ENCODE data around the gene TMEM131. TPM values are rescaled to one million over a fixed set of nuclear protein-coding genes. Genes with fewer than 3 reads are reported as not detected.
"Not testable (repeated sequence)": the region's sequence is repeated elsewhere in the genome, so short reads cannot be mapped to it uniquely, and the experiment has no call there.

The TMEM131 gene
- total RNA-seq, 1 donor from 2014 or later = 11.7 TPM

GRCh38 chr2:98022067-98022466 is 26.3 kb upstream of the TMEM131 start:
- not testable (repeated sequence) for DNase-seq (ENCODE audit: low read depth in 2 of 2)

GRCh38 chr2:98020992-98021713 is 25.4 kb upstream of the TMEM131 start:
- DNase-seq (ENCODE audit: low read depth in 2 of 2) = no peak

DNA sequence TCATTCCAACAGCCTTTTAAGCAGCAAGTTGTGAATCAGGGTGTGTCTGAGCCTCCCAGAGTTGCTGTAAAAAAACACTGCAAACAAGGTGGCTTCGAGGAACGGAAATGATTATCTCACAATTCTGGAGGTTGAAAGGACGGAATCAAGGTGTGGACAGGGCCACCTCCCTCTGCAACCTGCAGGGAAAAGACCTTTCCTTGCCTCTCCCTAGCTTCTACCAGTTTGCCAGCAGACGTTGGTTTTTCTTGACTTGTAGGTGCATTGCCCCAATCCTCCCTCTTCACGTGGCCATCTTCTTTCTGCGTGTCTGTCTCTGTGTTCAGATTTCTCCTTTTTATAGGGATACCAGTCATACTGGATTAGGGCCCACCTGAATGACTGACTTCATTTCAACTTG is 24.8 kb upstream of the TMEM131 start:
- DNase-seq (ENCODE audit: low read depth in 2 of 2) = no peak

- DNase-seq (ENCODE audit: low read depth in 2 of 2) = no peak
Measured at GRCh38 chr2:98016908-98017670, 21.3 kb upstream of the TMEM131 start.

DNA sequence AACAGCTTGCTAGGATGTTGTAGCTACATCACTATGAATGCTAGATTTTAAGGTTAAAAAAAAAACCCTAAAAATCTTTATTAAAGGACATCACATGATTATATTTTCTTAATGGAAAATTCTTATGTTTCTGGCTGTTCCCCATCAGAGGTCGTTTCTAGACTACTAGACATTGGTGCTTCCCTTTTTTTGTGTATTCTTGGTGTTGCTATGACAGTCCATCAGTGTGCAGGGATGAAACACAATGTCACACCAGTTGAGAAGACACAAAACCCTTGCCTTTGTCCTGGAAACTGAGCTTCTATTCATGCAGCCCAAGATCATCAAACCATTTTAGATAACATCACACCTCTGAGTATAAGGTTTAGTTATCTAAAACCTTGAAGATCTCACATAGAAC is 19.9 kb upstream of the TMEM131 start:
- DNase-seq (ENCODE audit: low read depth in 2 of 2) = no peak

- DNase-seq (ENCODE audit: low read depth in 2 of 2) = no peak
Measured at GRCh38 chr2:98014379-98014778, 18.6 kb upstream of the TMEM131 start.

- no peak for DNase-seq (ENCODE audit: low read depth in 2 of 2)
Measured at GRCh38 chr2:98013407-98014042, 17.8 kb upstream of the TMEM131 start.

GRCh38 chr2:98012561-98012991 is 16.8 kb upstream of the TMEM131 start:
- no peak for DNase-seq (ENCODE audit: low read depth in 2 of 2)

DNA sequence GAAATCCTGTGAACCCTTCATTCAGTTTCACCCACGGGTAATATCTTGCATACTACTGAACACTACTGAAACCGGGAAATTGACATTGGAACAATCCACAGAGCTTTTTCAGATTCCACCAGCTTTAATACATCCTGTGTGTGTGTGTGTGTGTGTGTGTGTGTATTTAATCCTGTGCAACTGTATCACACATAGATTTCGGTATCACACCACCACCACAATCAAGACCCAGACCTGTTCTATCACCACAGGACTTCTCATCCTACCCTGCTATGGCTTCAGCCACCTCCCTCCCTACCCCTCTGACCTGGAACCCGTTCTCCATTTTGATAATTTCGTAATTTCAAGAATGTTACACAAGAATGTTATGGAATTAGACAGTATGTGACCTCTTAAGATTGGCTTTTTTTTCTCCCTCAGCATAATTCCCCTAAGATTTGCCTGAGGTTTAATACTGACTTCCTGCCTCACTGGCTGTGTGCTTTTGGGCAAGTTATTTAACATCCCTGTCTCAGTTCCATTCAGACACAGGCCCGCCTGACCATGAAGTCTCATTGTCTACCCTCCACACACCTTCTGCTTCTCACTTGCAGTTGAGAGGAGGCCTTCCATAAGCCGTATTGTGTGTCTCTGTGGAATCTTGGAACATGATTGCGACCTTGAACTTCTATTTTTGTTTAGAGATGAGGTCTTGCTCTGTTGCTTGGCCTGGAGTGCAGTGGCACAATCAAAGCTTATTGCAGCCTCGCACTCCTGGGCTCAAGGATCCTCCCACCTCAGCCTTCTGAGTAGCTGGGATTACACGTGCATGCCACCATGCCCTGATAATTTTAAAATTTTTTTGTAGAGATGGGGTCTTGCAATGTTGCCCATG is 14.4 kb upstream of the TMEM131 start:
- DNase-seq (ENCODE audit: low read depth in 2 of 2) = no peak

DNA sequence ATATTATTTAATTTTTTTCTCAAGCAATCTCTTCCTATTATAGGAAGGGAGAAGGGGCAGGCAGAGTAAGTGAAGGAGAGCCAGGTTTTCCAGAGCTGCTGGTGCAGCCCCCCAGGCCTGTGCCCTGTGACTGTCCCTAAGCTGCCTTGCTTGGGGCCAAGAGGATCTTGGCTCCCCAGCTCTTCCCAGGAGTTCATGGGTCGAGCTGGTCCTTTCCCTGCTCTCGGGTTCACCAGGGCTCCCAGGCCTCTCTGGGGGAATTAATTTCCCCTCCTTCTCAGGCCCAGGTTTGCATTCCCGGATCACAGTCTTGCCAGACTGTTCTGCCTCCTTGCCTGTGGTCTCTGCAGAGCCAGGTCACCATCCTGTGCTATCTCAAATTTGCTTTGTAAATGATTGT is 12.7 kb upstream of the TMEM131 start:
- DNase-seq (ENCODE audit: low read depth in 2 of 2) = no peak

DNA sequence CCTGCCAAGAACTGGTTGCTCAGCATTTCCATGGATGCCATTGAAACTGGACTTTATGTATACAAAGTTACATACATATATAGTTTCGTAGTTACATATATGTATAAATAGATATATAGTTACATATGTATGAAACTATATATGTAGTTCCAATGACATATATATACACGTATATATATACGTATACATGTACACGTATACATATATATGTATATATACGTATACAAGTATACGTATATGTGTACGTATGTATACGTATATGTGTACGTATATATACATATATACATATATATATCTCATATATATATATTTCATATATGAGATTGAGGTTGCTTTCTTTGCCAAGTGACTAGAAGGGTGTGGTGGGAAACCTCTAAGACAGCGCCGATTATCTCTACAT is 10.6 kb upstream of the TMEM131 start:
- no peak for DNase-seq (ENCODE audit: low read depth in 2 of 2)

DNA sequence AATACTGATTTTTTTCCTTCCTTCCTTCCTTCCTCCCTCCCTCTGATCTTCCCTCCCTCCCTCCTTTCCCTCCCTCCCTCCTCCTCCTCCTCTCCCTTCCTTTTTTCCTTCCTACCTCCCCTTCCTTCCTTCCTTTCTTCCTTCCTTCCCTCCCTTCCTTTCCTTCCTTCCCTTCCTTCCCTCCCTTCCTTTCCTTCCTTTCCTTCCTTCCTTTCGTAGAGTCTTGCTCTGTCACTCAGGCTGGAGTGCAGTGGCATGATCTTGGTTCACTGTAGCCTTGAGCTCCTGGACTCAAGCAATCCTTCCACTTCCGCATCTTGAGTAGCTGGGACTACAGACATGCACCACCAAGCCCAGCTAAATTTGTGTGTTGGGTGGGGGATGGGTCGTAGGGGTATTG is 8.9 kb upstream of the TMEM131 start:
- no peak for DNase-seq (ENCODE audit: low read depth in 2 of 2)

GRCh38 chr2:98004047-98004446 is 8.3 kb upstream of the TMEM131 start:
- DNase-seq (ENCODE audit: low read depth in 2 of 2) = no peak

DNA sequence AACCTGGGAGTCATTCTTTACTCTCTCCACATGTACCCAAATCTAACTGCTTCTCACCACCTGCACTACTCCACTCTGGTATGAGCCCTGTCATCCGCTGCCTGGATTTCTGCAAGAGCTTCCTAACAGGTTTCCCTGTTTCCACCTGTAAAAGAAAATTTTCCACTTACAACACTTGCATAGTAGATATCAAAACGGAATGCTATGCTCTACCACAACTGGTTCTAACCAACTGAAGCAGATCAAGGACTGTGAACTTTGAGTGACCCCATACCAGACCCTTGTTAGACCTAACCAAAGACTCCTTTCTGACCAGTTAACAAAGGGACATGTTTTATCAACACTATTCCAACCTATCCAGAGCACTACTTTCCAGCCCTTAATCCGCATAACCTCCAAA is 3.8 kb upstream of the TMEM131 start:
- no peak for DNase-seq (ENCODE audit: low read depth in 2 of 2)

GRCh38 chr2:97998431-97999005 is 2.8 kb upstream of the TMEM131 start:
- no peak for DNase-seq (ENCODE audit: low read depth in 2 of 2)

- DNase-seq (ENCODE audit: low read depth in 2 of 2) = no peak
Measured at GRCh38 chr2:97997784-97998392, 2.1 kb upstream of the TMEM131 start.

GRCh38 chr2:97996679-97997078 is 931 bp upstream of the TMEM131 start:
- no peak for DNase-seq (ENCODE audit: low read depth in 2 of 2)

- DNase-seq (ENCODE audit: low read depth in 2 of 2) = peak; percentile 35 to 42
Measured at GRCh38 chr2:97995026-97995733, 568 bp downstream of the TMEM131 start.

DNA sequence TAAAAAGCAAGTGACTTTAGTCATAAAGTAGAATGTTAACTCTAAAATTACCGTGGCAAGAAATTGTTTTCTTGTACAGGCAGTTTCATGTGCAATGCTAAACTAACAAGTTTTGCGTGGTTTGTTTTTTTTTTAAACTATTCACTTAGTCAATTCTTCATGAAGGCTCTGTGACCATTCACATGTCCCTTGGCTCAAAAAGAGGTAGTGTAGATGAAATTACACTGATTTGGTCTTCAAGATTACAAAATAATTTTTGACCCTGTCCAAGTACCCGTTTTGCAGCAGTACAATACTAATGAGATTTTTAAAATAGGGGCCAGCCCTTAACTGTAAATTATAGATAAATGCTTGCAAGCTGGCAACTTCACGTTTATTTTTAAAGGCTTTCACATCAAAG is 1.3 kb downstream of the TMEM131 start:
- DNase-seq (ENCODE audit: low read depth in 2 of 2) = no peak

GRCh38 chr2:97993926-97994325 is 1.8 kb downstream of the TMEM131 start:
- DNase-seq (ENCODE audit: low read depth in 2 of 2) = no peak

All from lung microvascular endothelial cell (primary cell).